ENCODE data around the gene MRPS2. TPM values are rescaled to one million over a fixed set of nuclear protein-coding genes. Genes with fewer than 3 reads are reported as not detected.
"Not testable (repeated sequence)": the region's sequence is repeated elsewhere in the genome, so short reads cannot be mapped to it uniquely, and the experiment has no call there.

Gene MRPS2
- total RNA-seq, 1 experiment from 2014 or later: 68.6 TPM

GRCh38 chr9:135523521-135524129 is 23.1 kb downstream of the MRPS2 start:
- no peaks in the 10 kb centered on the region for H3K9me3 ChIP-seq (replicated peaks)
- H3K27me3 ChIP-seq: peaks cover 8% of the 10 kb centered on the region
- no peak for DNase-seq
- no peaks in the 10 kb centered on the region for H3K4me1 ChIP-seq
- no peak overlapping the region for H3K4me3 ChIP-seq
- no peaks in the 10 kb centered on the region for H3K36me3 ChIP-seq
- H3K27ac ChIP-seq: no peak overlapping the region

GRCh38 chr9:135524130-135524861 is 23.8 kb downstream of the MRPS2 start:
- Histone ChIP-seq H3K27me3 (peaks cover 11% of the 10 kb centered on the region), H3K27ac (no peak overlapping the region), H3K4me3 (no peak overlapping the region), H3K4me1 (no peaks in the 10 kb centered on the region), H3K36me3 (no peaks in the 10 kb centered on the region), H3K9me3 (replicated peaks) (no peaks in the 10 kb centered on the region)
- no peak for DNase-seq

- Histone ChIP-seq H3K27ac (no peak overlapping the region), H3K4me3 (no peak overlapping the region), H3K9me3 (replicated peaks) (no peaks in the 10 kb centered on the region), H3K4me1 (no peaks in the 10 kb centered on the region), H3K36me3 (no peaks in the 10 kb centered on the region), H3K27me3 (peaks cover 15% of the 10 kb centered on the region)
- no peak for DNase-seq
These were observed 25.0 kb downstream of the MRPS2 start for GRCh38 chr9:135525241-135526088.

DNA sequence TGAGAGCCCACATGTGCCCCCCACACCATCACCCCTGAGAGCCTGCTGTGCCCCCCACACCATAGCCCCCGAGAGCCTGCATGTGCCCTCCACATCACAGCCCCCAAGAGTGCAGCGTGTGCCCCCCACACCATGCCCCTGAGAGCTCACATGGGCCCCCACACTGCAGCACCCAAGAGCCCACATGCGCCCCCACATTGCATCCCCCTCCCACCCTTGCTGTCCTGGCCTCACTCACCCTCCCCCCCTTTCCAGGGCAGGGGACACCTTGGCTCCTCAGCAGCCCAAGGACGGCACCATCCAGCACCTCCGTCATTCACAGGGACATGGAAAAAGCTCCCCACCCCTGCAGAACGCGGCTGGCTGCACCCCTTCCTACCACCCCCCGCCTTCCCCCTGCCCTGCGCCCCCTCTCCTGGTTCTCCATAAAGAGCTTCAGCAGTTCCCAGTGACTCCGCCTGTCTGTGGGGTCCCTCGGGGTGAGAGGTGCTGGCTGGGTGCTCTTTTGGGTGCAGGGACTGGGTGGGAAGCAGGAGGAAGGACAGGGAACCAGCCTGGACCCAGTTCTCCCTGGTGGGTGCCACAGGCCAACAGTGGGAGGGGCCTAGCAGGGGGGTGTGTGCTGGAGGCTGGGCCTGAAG is 25.7 kb downstream of the MRPS2 start:
- H3K27me3 ChIP-seq: peaks cover 17% of the 10 kb centered on the region
- H3K4me3 ChIP-seq: no peak overlapping the region
- no peaks in the 10 kb centered on the region for H3K9me3 ChIP-seq (replicated peaks)
- H3K36me3 ChIP-seq: no peaks in the 10 kb centered on the region
- no peaks in the 10 kb centered on the region for H3K4me1 ChIP-seq
- H3K27ac ChIP-seq: no peak overlapping the region
- DNase-seq: no peak

- peaks cover 17% of the 10 kb centered on the region for H3K27me3 ChIP-seq
- no peaks in the 10 kb centered on the region for H3K4me1 ChIP-seq
- H3K36me3 ChIP-seq: no peaks in the 10 kb centered on the region
- H3K9me3 ChIP-seq (replicated peaks): no peaks in the 10 kb centered on the region
- no peak overlapping the region for H3K27ac ChIP-seq
- no peak for DNase-seq
- no peak overlapping the region for H3K4me3 ChIP-seq
These were observed 26.5 kb downstream of the MRPS2 start for GRCh38 chr9:135526730-135527571.

- H3K9me3 ChIP-seq (replicated peaks); H3K36me3 ChIP-seq; H3K4me1 ChIP-seq; H3K27ac ChIP-seq; DNase-seq; H3K4me3 ChIP-seq: not testable (repeated sequence)
- peaks cover 22% of the 10 kb centered on the region for H3K27me3 ChIP-seq
These were observed 28.5 kb downstream of the MRPS2 start for GRCh38 chr9:135528842-135529435.

GRCh38 chr9:135530146-135530545 is 29.7 kb downstream of the MRPS2 start:
- Histone ChIP-seq H3K27me3 (peaks cover 21% of the 10 kb centered on the region), H3K9me3 (replicated peaks) (no peaks in the 10 kb centered on the region), H3K27ac (no peak overlapping the region), H3K4me1 (no peaks in the 10 kb centered on the region), H3K36me3 (no peaks in the 10 kb centered on the region), H3K4me3 (no peak overlapping the region)
- DNase-seq: no peak

GRCh38 chr9:135531096-135531495 is 30.6 kb downstream of the MRPS2 start:
- Histone ChIP-seq H3K27me3 (peaks cover 17% of the 10 kb centered on the region), H3K27ac (no peak overlapping the region), H3K36me3 (no peaks in the 10 kb centered on the region), H3K4me1 (no peaks in the 10 kb centered on the region), H3K9me3 (replicated peaks) (no peaks in the 10 kb centered on the region), H3K4me3 (no peak overlapping the region)
- no peak for DNase-seq

DNA sequence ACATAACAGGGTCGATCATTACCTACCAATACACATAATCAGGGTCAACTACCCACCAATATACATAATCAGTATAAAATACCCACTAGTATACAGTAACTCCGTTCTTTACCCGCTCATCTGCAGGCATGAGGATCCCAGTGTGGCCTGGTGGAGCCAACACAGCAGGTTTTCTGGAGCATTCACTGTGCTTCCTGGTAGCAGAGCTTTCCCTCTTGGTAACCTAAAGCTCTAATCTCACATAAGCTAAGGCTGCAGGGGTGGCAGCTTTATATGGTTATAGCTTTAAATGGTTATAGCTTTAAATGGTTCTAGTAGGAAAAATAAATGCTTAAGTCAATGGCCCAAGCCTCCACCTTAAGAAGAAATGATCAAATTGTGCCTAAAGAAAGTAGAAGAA is 32.6 kb downstream of the MRPS2 start:
- Histone ChIP-seq H3K4me1 (no peaks in the 10 kb centered on the region), H3K27me3 (peaks cover 17% of the 10 kb centered on the region), H3K36me3 (no peaks in the 10 kb centered on the region), H3K4me3 (no peak overlapping the region), H3K27ac (no peak overlapping the region), H3K9me3 (replicated peaks) (no peaks in the 10 kb centered on the region)
- no peak for DNase-seq

DNA sequence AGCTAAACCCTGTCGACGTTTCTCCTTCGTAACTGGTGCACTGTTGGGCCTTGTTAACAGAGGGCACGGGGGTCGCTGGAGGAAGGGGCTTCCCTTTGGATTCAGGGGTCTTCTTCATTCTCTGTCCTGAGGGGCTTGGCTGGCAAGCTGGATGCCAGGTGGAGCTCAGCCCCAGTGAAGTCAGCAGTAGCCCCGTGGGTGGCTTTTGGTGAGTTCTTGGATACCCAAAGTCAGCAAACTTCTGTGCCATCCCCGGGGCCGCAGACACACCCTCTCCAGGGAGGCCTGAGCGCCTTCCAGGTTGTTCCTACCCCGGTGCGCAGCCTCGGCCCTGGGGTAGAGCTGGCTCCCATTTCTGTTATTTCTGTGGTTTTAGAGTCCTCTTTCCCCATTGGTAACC is 33.2 kb downstream of the MRPS2 start:
- no peak for DNase-seq
- no peak overlapping the region for H3K27ac ChIP-seq

DNA sequence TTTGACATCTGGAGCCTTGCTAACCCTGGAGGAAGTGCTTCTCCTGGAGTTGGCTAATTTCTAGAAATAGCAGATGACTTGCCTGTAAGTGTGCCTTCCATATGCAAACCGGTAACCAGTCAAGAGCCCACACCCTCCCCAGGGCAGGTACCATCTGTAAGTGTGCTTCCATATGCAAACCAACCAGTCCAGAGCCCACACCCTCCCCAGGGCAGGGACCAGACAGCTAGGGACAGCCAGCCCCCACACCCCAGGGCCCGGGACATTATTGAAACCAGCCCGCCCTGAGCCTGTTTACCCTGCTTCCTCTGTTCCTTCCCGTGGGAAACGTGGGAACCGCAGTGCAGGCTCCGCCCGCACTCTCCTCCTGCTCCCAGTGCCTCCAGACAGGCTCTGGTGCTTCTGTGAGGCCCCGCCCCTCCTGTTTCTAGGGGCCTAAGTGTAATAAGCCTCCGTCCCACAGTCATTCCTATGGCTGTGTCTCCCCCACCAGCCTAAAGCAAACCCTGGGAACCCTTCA is 33.8 kb downstream of the MRPS2 start:
- H3K27ac ChIP-seq; H3K4me3 ChIP-seq; DNase-seq; H3K36me3 ChIP-seq; H3K9me3 ChIP-seq (replicated peaks); H3K4me1 ChIP-seq: not testable (repeated sequence)
- peaks cover 12% of the 10 kb centered on the region for H3K27me3 ChIP-seq

More for the DNA sequence above, 33.2 kb downstream of the MRPS2 start:
- H3K36me3 ChIP-seq: no peaks in the 10 kb centered on the region
- H3K27me3 ChIP-seq: peaks cover 14% of the 10 kb centered on the region
- H3K9me3 ChIP-seq (replicated peaks): no peaks in the 10 kb centered on the region
- H3K4me3 ChIP-seq: no peak overlapping the region
- H3K4me1 ChIP-seq: no peaks in the 10 kb centered on the region

DNA sequence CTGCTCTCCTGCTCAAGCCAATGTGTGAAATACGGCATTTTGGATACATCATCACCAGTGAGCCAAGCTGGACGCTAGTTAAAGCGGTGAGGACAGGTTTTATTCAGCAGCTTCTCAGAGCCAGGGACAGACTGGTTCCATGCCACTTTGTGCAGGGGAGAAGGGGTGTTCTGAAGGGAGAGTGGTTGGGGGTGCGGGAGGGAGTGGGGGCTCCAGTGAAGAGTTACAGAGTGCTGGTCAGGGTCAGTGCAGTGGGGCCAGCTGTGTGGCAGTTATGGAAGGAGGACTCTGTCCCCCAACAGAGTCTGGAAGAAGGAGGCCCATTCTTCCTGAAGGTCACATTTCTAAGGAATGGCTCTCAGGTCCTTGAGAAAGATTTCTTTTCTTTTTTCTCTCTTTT is 34.3 kb downstream of the MRPS2 start:
- not testable (repeated sequence) for H3K27ac ChIP-seq; H3K9me3 ChIP-seq (replicated peaks); H3K36me3 ChIP-seq; H3K4me1 ChIP-seq; DNase-seq; H3K4me3 ChIP-seq
- peaks cover 12% of the 10 kb centered on the region for H3K27me3 ChIP-seq

DNA sequence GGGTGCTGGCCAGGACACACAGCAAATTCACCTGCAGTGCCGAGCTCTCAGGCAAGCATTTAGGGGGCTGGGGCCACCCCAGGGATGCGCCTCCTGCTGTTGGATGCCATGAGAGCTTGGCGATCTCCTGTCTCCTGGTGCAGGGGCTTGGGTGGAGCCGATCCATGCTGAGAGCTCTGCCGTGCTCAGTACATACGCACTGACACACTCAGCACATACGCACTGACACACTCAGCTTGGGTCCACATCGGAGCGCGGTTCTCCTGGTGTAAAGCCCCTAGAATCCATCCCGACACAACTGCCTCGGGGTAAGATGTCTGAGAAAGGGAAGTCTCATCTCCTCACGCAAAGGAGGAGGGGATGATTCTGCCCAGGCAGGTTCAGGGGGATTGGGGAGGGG is 35.1 kb downstream of the MRPS2 start:
- not testable (repeated sequence) for H3K36me3 ChIP-seq; H3K27ac ChIP-seq; DNase-seq; H3K9me3 ChIP-seq (replicated peaks); H3K27me3 ChIP-seq; H3K4me1 ChIP-seq; H3K4me3 ChIP-seq

DNA sequence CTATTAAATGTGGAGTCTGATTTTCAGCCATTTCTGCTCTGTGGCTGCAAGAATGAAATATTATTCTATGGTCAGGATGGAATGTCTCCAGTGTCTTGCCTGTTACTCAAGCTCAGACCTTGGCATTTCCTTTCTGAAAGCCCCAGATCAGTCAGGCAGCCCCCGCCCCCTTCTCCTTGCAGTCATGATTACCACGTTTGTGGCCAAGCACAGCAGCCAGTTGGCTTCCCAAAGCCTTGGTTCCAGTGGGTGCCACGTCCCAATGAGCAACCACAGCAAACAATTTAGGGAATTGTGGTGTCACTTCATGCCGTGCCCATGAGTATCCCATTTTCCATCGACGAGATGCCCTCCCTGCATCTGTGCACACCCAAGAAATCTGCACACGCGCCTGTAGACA is 35.7 kb downstream of the MRPS2 start:
- Histone ChIP-seq H3K4me1 (no peaks in the 10 kb centered on the region), H3K27me3 (peaks cover 6% of the 10 kb centered on the region; the same call in 1 of the 2 replicates), H3K27ac (no peak overlapping the region), H3K4me3 (no peak overlapping the region), H3K9me3 (replicated peaks) (no peaks in the 10 kb centered on the region), H3K36me3 (no peaks in the 10 kb centered on the region)
- DNase-seq: no peak

All from SJCRH30 (cell line).